GM12891 (cell line): ENCODE measurements around the gene SUPT20H.
"Not testable (repeated sequence)": the region's sequence is repeated elsewhere in the genome, so short reads cannot be mapped to it uniquely, and the experiment has no call there.

Source experiments
- DNase-seq: peaks from one replicate; pipeline ENCODE4 v3.0.0; 2011; ENCODE audit warnings: low spot score; ENCODE audit not compliant: insufficient read length
- FAIRE-seq: peaks from 2 replicates; lab custom pipeline; 2011; peaks lifted over from hg19 to GRCh38; lab: Jason Lieb, UNC
- PAX5 ChIP-seq: IDR thresholded peaks from 2 replicates; pipeline ENCODE4 v1.6.1; 2011; ENCODE audit warnings: low read length, moderate library complexity, mild to moderate bottlenecking; ENCODE audit not compliant: insufficient read depth, severe bottlenecking
- POLR2A ChIP-seq: IDR thresholded peaks from 2 replicates; pipeline ENCODE4 v1.6.1; 2011; ENCODE audit warnings: low read depth, low read length, control low read depth
- POLR2AphosphoS5 ChIP-seq: IDR thresholded peaks from 2 replicates; pipeline ENCODE4 v1.6.1; 2011; ENCODE audit warnings: low read depth, low read length, control low read depth
- POU2F2 ChIP-seq: IDR thresholded peaks from 2 replicates; pipeline ENCODE4 v1.6.1; 2011; ENCODE audit warnings: low read depth, mild to moderate bottlenecking, control low read depth, low read length, moderate library complexity
- SPI1 ChIP-seq: IDR thresholded peaks from 2 replicates; pipeline ENCODE4 v1.6.1; 2011; ENCODE audit warnings: low read depth, low read length, control low read depth
- TAF1 ChIP-seq: IDR thresholded peaks from 2 replicates; pipeline ENCODE4 v1.6.1; 2011; ENCODE audit warnings: low read depth, low read length, control low read depth

Gene SUPT20H

GRCh38 chr13:37072024-37072423 lies 12.5 kb upstream of the SUPT20H start:
- TF ChIP-seq TAF1 (no peak), POLR2A (no peak), PAX5 (no peak), POLR2AphosphoS5 (no peak), SPI1 (no peak), POU2F2 (no peak)
- DNase-seq (no peak), FAIRE-seq (no peak)

DNA sequence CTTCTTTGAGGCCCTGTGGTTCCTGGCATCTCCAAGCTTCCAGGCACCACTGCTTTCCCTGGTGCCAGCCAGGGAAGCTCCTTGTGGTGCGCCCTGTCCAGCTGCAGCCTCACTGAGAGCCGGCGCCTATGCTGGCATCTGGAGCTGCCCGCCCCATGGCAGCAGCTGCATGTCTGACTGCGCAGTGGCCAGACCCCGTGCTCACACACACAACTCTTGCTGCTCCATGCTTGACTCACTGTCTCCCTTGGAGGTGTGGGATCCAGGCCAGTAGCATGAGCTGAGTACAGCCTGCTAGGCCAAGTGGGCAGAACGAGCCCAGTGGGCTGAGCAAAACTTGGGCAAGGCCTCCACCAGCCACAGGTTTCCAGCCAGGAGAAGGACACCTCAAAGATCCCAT lies 11.5 kb upstream of the SUPT20H start:
- FAIRE-seq, result no peak
- TF ChIP-seq PAX5, result no peak
- TF ChIP-seq SPI1, result no peak
- no peak for TF ChIP-seq TAF1
- TF ChIP-seq POLR2AphosphoS5, result no peak
- no peak for TF ChIP-seq POLR2A
- TF ChIP-seq POU2F2, result no peak
- no peak for DNase-seq

GRCh38 chr13:37070145-37070695 lies 10.7 kb upstream of the SUPT20H start:
- FAIRE-seq, result no peak
- DNase-seq, result no peak
- TF ChIP-seq POU2F2 (no peak), SPI1 (no peak), TAF1 (no peak), POLR2AphosphoS5 (no peak), PAX5 (no peak), POLR2A (no peak)

DNA sequence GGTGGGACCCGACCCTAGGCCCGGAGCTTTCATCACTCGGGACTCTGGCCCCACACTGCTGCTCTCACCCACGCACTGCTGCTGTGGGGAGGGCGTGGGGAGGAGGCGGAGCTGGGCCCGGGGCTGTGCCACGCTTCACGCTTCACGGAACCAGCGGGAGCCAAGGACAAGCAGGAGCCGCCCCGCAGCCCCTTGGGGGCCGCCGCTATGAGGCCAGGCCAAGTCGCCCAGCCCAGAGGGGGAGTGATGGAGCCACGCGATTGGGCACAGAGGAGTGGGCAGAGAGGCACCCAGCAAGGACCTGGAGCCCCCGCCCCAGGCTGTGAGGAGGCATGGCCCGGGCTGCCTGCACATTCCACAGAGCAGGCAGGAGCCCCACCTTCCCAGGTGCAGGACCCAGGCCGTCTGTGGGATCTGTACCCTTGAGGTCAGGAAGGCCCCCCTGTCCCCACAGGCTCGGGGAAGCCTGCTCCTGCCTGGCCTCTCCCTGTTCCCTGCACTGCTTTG lies 10.2 kb upstream of the SUPT20H start:
- FAIRE-seq (no peak), DNase-seq (no peak)
- no peak for TF ChIP-seq TAF1
- TF ChIP-seq PAX5, result no peak
- TF ChIP-seq POU2F2, result no peak
- TF ChIP-seq POLR2A, result no peak
- TF ChIP-seq SPI1, result no peak
- no peak for TF ChIP-seq POLR2AphosphoS5

GRCh38 chr13:37068962-37069361 lies 9.5 kb upstream of the SUPT20H start:
- FAIRE-seq, result no peak
- TF ChIP-seq TAF1 (no peak), PAX5 (no peak), POLR2A (no peak), POU2F2 (no peak)
- no peak for DNase-seq

GRCh38 chr13:37067874-37068273 lies 8.4 kb upstream of the SUPT20H start:
- peak; percentile 71 for TF ChIP-seq SPI1
- no peak for TF ChIP-seq TAF1
- TF ChIP-seq POLR2AphosphoS5, result no peak
- FAIRE-seq, result no peak
- DNase-seq, result no peak

GRCh38 chr13:37065890-37066526 lies 6.5 kb upstream of the SUPT20H start:
- FAIRE-seq (no peak), DNase-seq (no peak)
- TF ChIP-seq POLR2AphosphoS5 (no peak), POLR2A (no peak), TAF1 (no peak), PAX5 (no peak)

GRCh38 chr13:37059848-37060192 lies 332 bp upstream of the SUPT20H start:
- TF ChIP-seq PAX5 (no peak), POLR2AphosphoS5 (no peak), POU2F2 (no peak)
- DNase-seq, result no peak
- FAIRE-seq, result peak; percentile 16

DNA sequence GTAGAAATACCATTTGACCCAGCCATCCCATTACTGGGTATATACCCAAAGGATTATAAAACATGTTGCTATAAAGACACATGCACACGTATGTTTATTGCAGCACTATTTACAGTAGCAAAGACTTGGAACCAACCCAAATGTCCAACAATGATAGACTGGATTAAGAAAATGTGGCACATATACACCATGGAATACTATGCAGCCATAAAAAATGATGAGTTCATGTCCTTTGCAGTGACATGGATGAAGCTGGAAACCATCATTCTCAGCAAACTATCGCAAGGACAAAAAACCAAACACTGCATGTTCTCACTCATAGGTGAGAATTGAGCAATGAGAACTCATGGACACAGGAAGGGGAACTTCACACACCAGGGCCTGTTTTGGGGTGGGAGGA lies 3.3 kb downstream of the SUPT20H start:
- DNase-seq, FAIRE-seq: not testable (repeated sequence)

DNA sequence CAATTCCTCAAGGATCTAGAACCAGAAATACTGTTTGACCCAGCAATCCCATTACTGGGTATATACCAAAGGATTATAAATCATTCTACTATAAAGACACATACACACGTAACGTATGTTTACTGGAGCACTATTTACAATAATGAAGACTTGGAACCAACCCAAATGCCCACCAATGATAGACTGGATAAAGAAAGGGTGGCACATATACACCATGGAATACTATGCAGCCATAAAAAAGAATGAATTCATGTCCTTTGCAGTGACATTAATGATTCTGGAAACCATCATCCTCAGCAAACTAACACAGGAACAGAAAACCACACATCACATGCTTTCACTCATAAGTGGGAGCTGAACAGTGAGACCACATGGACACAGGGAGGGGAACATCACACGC lies 6.4 kb downstream of the SUPT20H start:
- not testable (repeated sequence) for FAIRE-seq, DNase-seq

- FAIRE-seq (no peak), DNase-seq (no peak)
- TF ChIP-seq TAF1, result no peak
- no peak for TF ChIP-seq POU2F2
- TF ChIP-seq POLR2A, result no peak
- TF ChIP-seq PAX5, result no peak
- TF ChIP-seq SPI1, result no peak
- no peak for TF ChIP-seq POLR2AphosphoS5
Observed at GRCh38 chr13:37049810-37050209, 9.7 kb downstream of the SUPT20H start.
